GM10248 (cell line): ENCODE results near the gene TF.

ENCODE experiments used
- CTCF ChIA-PET: fragments of 300-600 bp; sonication (Branson Sonifier 250); formaldehyde crosslinking; extraction: SDS; loops from one replicate; lab custom pipeline; 2021; ENCODE audit warnings: antibody characterized with exemption; lab: Yijun Ruan, JAX
- POLR2A ChIA-PET: fragments of 350-650 bp; sonication (Branson Sonifier 250); formaldehyde crosslinking; extraction: SDS; loops from one replicate; lab custom pipeline; 2020; ENCODE audit warnings: antibody characterized with exemption; lab: Yijun Ruan, JAX
- DNase-seq: peaks from one replicate; pipeline ENCODE4 v3.0.0; 2012; ENCODE audit errors: extremely low spot score
- TF ChIP-seq, protein P1 (sequence below): IDR thresholded peaks from 2 replicates; pipeline ENCODE4 v1.5.1; 2012; ENCODE audit warnings: mild to moderate bottlenecking, low read depth; ENCODE audit errors: extremely low read depth, missing control alignments, control extremely low read depth

TF gene

DNA sequence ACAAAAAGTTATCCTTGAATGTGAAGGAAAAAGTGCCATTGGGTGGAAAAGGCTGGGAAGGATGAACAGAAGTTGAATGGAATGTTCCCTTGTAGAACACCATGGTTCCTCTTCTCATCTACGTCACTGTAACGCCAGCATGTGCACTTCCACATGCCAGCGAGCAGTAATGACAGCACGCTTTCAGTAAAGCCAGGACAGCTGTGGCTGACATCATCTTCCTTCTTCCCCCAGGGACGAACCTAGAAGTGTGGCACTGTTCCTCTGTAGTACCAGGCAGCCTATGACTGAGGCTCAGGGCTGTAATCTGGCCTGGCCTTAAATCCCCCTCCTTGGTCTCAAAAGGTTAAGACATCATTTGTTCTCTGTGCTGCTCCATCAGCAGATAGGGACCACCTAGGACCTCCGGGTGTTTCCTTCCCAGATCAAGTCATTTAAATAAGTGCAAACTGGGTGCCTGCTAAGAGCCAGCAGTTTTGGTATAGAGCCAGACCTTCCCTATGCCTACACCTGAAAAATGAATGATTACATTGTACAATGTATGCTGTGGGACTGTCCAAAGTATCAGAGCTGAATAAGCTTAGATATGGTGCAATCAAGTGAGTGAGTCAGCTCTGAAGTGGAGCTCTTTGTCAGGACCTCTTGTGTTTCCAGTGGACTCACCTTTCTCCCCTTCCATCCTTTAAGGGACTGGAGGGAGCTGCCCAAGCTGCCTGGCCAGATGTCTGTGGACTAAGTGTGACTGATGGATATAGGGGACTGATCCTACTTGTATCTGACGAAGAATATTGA is 53.8 kb downstream of the TF start:
- ChIA-PET POLR2A (no interaction called here), CTCF (interaction anchor here (0.8 kb wide), 1 partner anchor 17 kb away, joined by 4 read pairs; no protein-coding TSS in a partner anchor)
- DNase-seq: no peak
- TF ChIP-seq, protein P1, sequence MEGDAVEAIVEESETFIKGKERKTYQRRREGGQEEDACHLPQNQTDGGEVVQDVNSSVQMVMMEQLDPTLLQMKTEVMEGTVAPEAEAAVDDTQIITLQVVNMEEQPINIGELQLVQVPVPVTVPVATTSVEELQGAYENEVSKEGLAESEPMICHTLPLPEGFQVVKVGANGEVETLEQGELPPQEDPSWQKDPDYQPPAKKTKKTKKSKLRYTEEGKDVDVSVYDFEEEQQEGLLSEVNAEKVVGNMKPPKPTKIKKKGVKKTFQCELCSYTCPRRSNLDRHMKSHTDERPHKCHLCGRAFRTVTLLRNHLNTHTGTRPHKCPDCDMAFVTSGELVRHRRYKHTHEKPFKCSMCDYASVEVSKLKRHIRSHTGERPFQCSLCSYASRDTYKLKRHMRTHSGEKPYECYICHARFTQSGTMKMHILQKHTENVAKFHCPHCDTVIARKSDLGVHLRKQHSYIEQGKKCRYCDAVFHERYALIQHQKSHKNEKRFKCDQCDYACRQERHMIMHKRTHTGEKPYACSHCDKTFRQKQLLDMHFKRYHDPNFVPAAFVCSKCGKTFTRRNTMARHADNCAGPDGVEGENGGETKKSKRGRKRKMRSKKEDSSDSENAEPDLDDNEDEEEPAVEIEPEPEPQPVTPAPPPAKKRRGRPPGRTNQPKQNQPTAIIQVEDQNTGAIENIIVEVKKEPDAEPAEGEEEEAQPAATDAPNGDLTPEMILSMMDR: no peak

DNA sequence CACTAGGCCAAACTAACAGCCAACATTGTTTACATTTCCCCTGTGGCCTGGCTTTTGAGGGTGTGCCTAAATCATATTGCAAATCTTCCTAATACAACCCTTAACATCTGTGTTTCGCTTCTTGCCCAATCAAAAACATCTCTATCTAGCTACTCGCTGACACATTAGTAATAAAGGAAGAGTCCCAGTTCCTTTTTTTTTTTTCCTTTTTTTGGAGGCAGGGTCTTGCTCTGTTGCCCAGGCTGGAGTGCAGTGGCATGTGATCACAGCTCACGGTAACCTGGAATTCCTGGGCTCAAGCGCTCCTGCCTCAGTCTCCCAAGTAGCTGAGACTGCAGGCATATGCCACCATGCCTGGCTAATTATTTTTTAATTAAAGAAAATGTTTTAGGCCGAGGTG is 57.3 kb downstream of the TF start:
- CTCF ChIA-PET: interaction anchor here (1.5 to 2.8 kb wide), 2 partner anchors 14 to 16 kb away, joined by 4 to 10 read pairs; no protein-coding TSS in a partner anchor
- POLR2A ChIA-PET: interaction anchor here (0.6 kb wide), 1 partner anchor 16 kb away, joined by 4 read pairs; no protein-coding TSS in a partner anchor
- no peak for DNase-seq
- TF ChIP-seq, protein P1: no peak

DNA sequence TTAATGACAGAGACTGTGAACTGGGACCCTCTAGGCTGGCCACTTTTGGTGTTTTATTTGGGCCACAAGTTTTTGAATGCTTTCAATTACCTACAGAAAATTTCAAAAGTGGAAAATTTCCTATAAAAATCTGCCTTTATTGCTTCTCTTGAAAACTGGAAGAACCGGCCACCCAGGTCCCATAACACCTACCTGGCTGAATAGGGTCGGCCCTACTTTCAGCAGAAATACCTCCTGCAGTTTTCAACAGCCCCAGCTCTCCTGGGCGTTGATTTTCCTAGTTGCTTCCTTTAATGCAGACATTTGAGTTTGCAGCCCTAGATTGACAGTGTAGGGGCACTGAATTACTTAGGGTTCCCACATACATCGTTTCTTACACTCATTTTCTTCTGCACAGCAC is 58.7 kb downstream of the TF start:
- ChIA-PET CTCF (interaction anchor here (2.8 kb wide), 1 partner anchor 13 kb away, joined by 10 read pairs; no protein-coding TSS in a partner anchor), POLR2A (no interaction called here)
- TF ChIP-seq, protein P1: no peak
- DNase-seq: no peak

DNA sequence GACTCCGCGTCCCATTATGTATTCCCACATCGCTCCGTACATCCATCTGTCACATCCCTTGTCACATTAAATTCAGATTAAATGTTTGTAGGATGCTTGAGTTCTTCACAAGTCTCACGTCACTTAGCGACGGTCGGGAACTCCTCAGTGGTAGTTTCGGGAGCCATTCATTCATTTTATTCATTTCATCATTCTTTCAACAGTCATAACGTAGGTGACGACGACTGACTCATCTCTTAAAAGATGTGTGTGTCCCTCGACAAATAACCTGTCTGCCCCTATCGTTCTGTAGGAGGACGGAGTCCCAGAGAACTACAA is 59.1 kb downstream of the TF start:
- CTCF ChIA-PET: interaction anchor here (2.8 kb wide), 1 partner anchor 12 kb away, joined by 10 read pairs; no protein-coding TSS in a partner anchor
- POLR2A ChIA-PET: no interaction called here

DNA sequence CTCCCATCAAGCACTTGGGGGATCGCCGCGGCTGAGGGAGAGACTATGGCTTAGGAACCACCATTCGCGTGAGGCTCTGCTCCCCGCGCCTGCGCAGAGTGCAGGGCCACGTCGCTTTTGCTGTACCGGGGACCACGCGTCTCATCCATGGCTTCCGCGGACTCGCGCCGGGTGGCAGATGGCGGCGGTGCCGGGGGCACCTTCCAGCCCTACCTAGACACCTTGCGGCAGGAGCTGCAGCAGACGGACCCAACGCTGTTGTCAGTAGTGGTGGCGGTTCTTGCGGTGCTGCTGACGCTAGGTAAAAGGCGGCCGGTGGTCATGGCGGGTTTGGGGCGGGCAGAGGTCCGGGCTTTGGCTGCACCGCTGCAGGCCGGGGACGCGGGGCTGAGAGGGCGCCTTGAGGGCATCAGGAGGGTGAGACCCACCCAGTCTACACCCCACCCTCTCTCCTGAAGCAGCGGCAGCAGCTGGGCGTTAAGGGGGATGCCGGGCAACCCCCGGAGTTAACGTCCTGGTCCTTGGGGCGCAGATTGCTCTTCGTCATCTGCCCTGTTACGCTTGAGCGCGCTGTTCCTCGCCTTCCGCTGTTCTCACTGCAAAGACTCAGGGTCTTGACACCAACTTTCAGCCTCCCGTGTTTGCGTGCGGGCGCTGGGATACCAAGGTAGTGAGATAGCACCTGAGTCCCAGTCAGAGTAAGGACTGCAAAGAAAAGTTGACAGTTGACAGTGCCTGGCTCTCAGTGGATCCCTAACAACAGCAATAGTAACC is 59.7 kb downstream of the TF start, which contains the start of gene SRPRB:
Gene SRPRB (plus strand): TSS at position 114 of the 774 bp plus-strand sequence. CDS start 34 bp downstream, at position 148.
- TF ChIP-seq, protein P1: no peak
- peak; percentile 98 for DNase-seq
- ChIA-PET POLR2A (no interaction called here), CTCF (interaction anchor here (1.1 to 1.9 kb wide), 2 partner anchors 11 to 12 kb away, joined by 3 to 10 read pairs; no protein-coding TSS in a partner anchor)

More for the DNA sequence above, 59.1 kb downstream of the TF start:
- TF ChIP-seq, protein P1: no peak
- no peak for DNase-seq

DNA sequence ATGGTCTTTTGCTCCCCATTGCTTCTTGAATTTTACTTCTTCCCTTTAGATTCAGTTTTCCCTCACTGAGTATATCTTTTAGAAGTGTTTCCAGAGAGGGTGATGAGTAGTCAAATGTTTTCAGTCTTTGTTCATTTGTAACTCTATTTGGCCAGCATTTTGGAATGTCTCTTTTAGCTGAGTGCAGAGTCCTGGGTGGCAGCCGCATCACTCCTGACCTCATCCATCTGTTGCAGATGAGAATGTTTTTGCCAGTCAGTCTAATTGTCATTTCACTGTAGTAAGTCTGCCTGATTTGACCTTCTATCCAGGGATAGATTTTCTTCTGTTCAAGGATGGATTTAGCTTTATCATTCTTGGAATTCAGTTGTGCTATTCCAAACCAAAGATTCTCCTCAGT is 66.7 kb downstream of the TF start:
- DNase-seq: no peak
- ChIA-PET POLR2A (no interaction called here), CTCF (no interaction called here)
- TF ChIP-seq, protein P1: no peak
